Muscle of back (tissue), 11 donors: ENCODE data around the gene ZNF232. TPM values are rescaled to one million over a fixed set of nuclear protein-coding genes. Genes with fewer than 3 reads are reported as not detected.
A peak's percentile ranks its signal among the peaks of the same experiment; 100 is the strongest.
"Not testable (repeated sequence)": the region's sequence is repeated elsewhere in the genome, so short reads cannot be mapped to it uniquely, and the experiment has no call there.

ENCODE experiments used
- DNase-seq, 3 donors: peaks; one replicate each; pipeline versions ENCODE4 v3.0.0 to v3.0.0-alpha.2; 2013
- polyA plus RNA-seq, 10 donors: library from polyadenylated mRNA; unstranded; fragments of 120-200 nt; gene quantifications; one replicate each; pipeline ENCODE4 v1.2.1, GENCODE V29; 2013; ENCODE audit not compliant: insufficient read length in 10 of 10

The ZNF232 gene
- polyA plus RNA-seq, 10 donors: 8.6 to 33.3 (median 10.7) TPM

DNA sequence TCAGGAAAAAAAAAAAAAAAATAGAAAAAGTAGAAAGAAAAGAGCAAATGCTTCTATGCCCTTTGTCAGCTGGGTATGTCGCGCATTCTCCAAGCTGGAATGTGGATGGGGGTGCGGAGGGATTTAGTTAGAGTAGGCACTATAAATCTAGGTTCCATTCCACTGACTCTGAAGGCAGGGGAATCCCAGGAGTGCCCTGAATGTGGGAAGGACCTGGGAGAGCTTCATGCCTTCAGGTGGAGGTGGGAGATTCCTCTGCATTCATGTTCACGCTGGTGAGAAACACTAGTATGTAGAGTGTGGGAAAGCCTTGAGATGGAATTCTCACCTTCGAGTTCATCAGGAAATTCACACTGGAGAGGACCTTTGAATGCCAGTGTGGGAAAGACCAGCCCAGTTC lies 12.4 kb downstream of the ZNF232 start:
- no peak for DNase-seq

DNA sequence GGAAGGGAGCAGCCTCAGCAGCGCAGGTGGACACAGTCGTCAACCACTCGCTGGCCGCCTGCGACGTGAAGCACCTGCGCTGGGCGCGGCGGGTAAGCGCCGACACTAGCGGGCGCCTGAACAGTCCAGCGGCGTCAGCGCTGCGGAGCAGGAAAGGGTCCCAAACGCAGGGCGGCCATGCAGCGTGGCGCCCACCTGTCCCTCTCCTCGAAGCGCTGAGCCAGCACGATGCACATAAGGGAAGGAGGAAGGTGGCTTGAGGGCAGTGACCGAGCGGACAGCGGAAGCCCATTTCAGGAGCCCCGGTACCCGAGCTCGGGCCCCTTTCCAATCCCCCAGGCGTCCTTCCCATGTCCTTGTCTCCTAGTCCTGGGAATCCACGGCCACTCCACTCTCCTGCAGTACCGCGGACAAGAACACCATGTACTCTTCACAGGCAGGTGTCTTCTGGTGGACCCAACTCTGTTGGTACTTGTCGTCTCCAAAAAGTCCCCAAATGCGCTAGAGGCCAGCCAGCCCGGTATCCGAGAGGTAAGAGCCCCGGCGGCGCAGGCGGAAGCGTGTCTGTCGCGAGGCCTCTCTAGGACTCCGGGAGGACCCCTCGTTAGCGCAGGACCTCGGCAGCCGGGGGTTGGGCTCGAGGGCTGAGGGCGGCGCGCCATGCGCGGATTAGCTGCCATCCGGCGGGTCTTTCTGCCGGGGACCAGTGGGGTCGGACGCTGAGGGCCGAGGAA lies 14.4 kb downstream of the ZNF232 start:
- peak in 2 of 3 donors; percentile 82 to 92 for DNase-seq

DNA sequence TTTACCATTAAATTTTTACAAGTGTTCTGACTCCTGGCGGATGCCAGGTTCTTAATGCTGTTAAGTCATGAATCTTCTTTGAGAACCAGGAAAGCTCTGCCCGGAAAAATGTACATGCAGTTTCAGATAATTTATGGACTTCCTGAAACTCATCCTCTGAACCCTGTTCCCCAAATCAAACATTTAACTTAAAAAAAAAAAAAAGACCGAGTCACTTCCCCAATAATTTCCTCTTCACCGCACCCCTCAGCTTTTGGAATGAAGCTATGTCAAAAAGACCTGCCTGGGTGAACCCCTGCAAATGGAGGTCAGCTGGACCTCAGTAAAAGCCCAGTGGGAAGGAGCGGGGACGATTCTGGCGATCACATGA lies 15.0 kb downstream of the ZNF232 start:
- DNase-seq: no peak

GRCh38 chr17:5092218-5093010 lies 19.3 kb downstream of the ZNF232 start:
- no peak for DNase-seq

DNA sequence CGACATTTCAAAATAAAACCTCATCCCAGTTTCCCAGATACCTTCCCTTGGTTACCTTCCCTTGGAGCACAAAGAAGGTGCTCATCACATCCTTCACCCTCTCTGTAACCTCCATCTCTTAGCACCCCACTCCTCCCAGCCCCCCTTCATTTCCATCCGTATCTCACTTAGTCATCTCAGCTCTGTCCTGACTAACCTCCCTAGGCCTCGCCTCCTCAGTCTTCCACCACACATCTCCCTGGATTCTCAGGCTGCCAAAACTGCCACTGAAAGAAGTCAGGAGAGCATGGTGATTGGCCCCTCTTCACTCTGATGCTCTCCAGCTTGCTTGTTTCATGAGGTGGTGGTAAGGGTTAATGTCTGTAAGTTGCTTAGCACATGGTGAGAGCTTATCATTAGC lies 31.1 kb downstream of the ZNF232 start:
- no peak for DNase-seq

GRCh38 chr17:5078106-5079028 lies 33.3 kb downstream of the ZNF232 start, which contains the start of gene ZFP3:
TSS of gene ZFP3 (plus strand) at chr17:5078467. CDS start at chr17:5091505, 13,038 bp downstream.
- DNase-seq: peak; percentile 79 to 96 (median 85)

DNA sequence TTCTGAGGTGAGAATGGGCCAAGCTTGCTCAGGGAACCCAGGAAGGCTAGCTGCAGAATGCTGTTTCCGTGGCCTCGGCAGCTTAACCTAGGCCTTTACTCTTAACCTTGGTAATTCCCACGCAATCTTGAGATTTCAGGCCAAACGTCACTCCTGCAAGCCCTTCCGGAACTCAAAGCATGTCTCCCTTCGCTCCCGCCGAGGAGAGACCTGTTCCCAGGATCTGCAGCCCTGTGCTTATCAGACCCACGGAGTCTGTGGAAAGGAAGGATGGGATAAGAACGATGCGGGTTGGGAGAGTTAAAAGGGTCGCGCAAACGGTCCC lies 33.9 kb downstream of the ZNF232 start:
- no peak for DNase-seq

DNA sequence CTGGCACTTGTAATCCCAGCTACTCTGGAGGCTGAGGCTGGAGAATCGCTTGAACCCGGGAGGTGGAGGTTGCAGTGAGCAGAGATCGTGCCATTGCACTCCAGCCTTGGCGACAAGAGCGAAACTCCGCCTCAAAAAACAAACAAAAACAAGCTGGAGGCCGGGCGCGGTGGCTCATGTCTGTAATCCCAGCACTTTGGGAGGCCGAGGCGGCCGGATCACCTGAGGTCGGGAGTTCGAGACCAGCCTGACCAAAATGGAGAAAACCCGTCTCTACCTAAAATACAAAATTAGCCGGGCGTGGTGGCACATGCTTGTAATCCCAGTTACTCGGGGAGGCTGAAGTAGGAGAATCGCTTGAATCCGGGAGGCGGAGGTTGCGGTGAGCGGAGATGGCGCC lies 34.4 kb downstream of the ZNF232 start:
- DNase-seq: not testable (repeated sequence)

- DNase-seq: not testable (repeated sequence)
Measured at GRCh38 chr17:5075472-5075871, 36.2 kb downstream of the ZNF232 start.

DNA sequence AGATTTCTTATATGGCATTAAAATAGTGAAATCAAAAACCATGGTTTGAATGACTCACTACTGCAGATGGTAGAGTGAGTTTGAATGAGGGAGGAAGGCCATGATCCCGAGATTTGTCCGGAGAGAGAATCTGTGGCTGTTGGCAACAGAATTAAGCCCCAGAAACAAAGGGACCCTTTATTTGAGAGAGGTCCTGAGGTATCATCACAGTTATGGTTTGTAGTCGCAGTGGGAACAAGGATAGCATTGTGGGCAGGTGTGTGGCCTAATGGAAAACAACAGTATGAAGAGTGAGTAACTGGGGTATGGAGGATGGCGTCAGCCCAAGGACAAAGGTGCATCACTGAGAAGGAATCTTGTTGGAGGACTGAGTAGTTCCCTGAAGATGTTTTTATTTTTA lies 42.0 kb downstream of the ZNF232 start:
- no peak for DNase-seq

DNA sequence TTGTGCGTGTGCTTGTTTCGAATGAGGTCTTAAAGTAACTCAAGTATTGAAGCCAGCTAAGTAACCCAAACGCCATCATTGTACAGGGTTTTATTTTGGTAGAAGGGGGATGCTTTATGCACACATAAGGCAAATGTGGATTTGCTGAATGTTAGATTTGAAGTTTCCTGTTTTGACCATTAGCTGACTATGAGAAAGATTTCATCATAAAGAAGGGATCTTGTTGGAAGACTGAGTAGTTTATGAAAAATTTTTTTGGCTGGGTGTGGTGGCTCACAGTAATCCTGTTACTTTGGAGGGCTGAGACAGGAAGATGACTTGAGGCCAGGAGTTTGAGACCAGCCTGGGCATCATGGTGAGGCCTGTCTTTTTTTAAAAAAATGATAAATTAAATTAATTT lies 43.4 kb downstream of the ZNF232 start:
- DNase-seq: no peak

GRCh38 chr17:5065227-5065744 lies 46.4 kb downstream of the ZNF232 start:
- DNase-seq: no peak

Other genes with a start within 250 kb of the ZNF232 start
- gene C17orf107, start 212.3 kb downstream of the ZNF232 start, polyA plus RNA-seq: 1 to 10 TPM in 8 of 10 donors, under 1 TPM in 2; 0.67 to 2.1 (median 1.4) TPM
- gene CHRNE, start 208.8 kb downstream of the ZNF232 start, polyA plus RNA-seq: 1 to 10 TPM in 8 of 10 donors, under 1 TPM in 2; 0.67 to 5.5 (median 1.7) TPM
- gene GP1BA, start 179.6 kb downstream of the ZNF232 start, polyA plus RNA-seq: 1 to 10 TPM in 4 of 10 donors, under 1 TPM in 6; 0.58 to 1.7 (median 0.81) TPM
- 10 to 100 TPM; 41.8 to 58.0 (median 49.9) TPM for gene SLC25A11, start 171.8 kb downstream of the ZNF232 start, polyA plus RNA-seq
- 10 to 100 TPM; 61.9 to 77.7 (median 68.3) TPM for gene RNF167, start 171.6 kb downstream of the ZNF232 start, polyA plus RNA-seq
- 100 to 1,000 TPM; 282 to 440 (median 354) TPM for gene PFN1, start 163.3 kb downstream of the ZNF232 start, polyA plus RNA-seq
- 1,000 to 10,000 TPM in 9 of 10 donors, 100 to 1,000 TPM in 1; 770 to 2,512 (median 1,687) TPM for gene ENO3, start 160.8 kb downstream of the ZNF232 start, polyA plus RNA-seq
- gene SPAG7, start 144.1 kb downstream of the ZNF232 start, polyA plus RNA-seq: 100 to 1,000 TPM in 2 of 10 donors, 10 to 100 TPM in 8; 78.8 to 113 (median 81.3) TPM
- 10 to 100 TPM; 14.6 to 33.9 (median 21.6) TPM for gene CAMTA2, start 124.2 kb downstream of the ZNF232 start, polyA plus RNA-seq
- gene INCA1, start 114.4 kb downstream of the ZNF232 start, polyA plus RNA-seq: 1 to 10 TPM; 3.0 to 6.9 (median 4.2) TPM
- gene KIF1C, start 113.9 kb downstream of the ZNF232 start, polyA plus RNA-seq: 100 to 1,000 TPM in 5 of 10 donors, 10 to 100 TPM in 5; 74.9 to 113 (median 100) TPM
- under 1 TPM in 8 of 10 donors, not detected in 2; 0.07 to 0.28 (median 0.15) TPM for gene SLC52A1, start 76.5 kb downstream of the ZNF232 start, polyA plus RNA-seq
- gene ZFP3, start 33.4 kb downstream of the ZNF232 start, polyA plus RNA-seq: 10 to 100 TPM in 7 of 10 donors, 1 to 10 TPM in 3; 8.2 to 14.2 (median 10.8) TPM
- gene USP6, start 4.2 kb upstream of the ZNF232 start, polyA plus RNA-seq: 10 to 100 TPM in 5 of 10 donors, 1 to 10 TPM in 5; 5.1 to 38.9 (median 10.5) TPM
- gene ZNF594, start 80.0 kb upstream of the ZNF232 start, polyA plus RNA-seq: 10 to 100 TPM in 4 of 10 donors, 1 to 10 TPM in 6; 7.2 to 13.5 (median 9.0) TPM
- gene SCIMP, start 123.0 kb upstream of the ZNF232 start, polyA plus RNA-seq: 1 to 10 TPM in 9 of 10 donors, under 1 TPM in 1; 0.99 to 2.0 (median 1.4) TPM
- gene RABEP1, start 170.4 kb upstream of the ZNF232 start, polyA plus RNA-seq: 10 to 100 TPM; 45.4 to 75.4 (median 55.1) TPM